DND-41 (cell line): Measurements from ENCODE around the gene TMEM263.
"Not testable (repeated sequence)": the region's sequence is repeated elsewhere in the genome, so short reads cannot be mapped to it uniquely, and the experiment has no call there.

Source experiments
- ATAC-seq: fragments of 200-7000 bp; cut with Tn5 transposase; 3 replicates; pipeline ENCODE4 v1.9.1; 2021; ENCODE audit warnings: low read depth; ENCODE audit not compliant: insufficient read depth
- DNase-seq: peaks from one replicate; pipeline ENCODE4 v3.0.0-alpha.2; 2020
- H2AFZ ChIP-seq: 2 replicates; pipeline ENCODE4 v1.6.0; 2012; ENCODE audit warnings: low read depth, low read length
- H3K27ac ChIP-seq: 2 replicates; pipeline ENCODE4 v1.5.1; 2012; ENCODE audit warnings: low read length, inconsistent platforms
- H3K27me3 ChIP-seq: fragments of 200-600 bp; sonication (generic); 2 replicates; pipeline ENCODE4 v1.6.0; 2012; ENCODE audit warnings: low read length, mild to moderate bottlenecking, inconsistent platforms; ENCODE audit not compliant: insufficient read depth, poor library complexity
- H3K36me3 ChIP-seq: 2 replicates; pipeline ENCODE4 v1.5.1; 2012; ENCODE audit warnings: low read length, inconsistent platforms; ENCODE audit not compliant: insufficient read depth
- H3K4me1 ChIP-seq: 2 replicates; pipeline ENCODE4 v1.5.1; 2012; ENCODE audit warnings: mild to moderate bottlenecking, low read length; ENCODE audit not compliant: insufficient read depth
- H3K4me2 ChIP-seq: 2 replicates; pipeline ENCODE4 v1.6.0; 2012; ENCODE audit warnings: mild to moderate bottlenecking, moderate library complexity, low read length, inconsistent platforms; ENCODE audit not compliant: insufficient read depth
- H3K4me3 ChIP-seq, 2 experiments: fragments of 200-600 bp in 1 of 2; shearing (Covaris generic) in 1 of 2; 2 replicates each; pipeline ENCODE4 v1.5.1; 2012 to 2016; ENCODE audit warnings: inconsistent platforms in 2 of 2, low read length in 2 of 2, mild to moderate bottlenecking in 2 of 2, low read depth in 1 of 2, moderate library complexity in 1 of 2
- H3K79me2 ChIP-seq: 2 replicates; pipeline ENCODE4 v1.6.0; 2012; ENCODE audit warnings: low read length, inconsistent platforms; ENCODE audit not compliant: insufficient read depth
- H3K9ac ChIP-seq: 2 replicates; pipeline ENCODE4 v1.6.0; 2012; ENCODE audit warnings: low read depth, mild to moderate bottlenecking, inconsistent platforms, low read length, moderate library complexity
- H3K9me3 ChIP-seq: 2 replicates; pipeline ENCODE4 v1.5.1; 2012; ENCODE audit warnings: low read length, moderate library complexity, mild to moderate bottlenecking, inconsistent platforms; ENCODE audit not compliant: insufficient read depth, severe bottlenecking
- H4K20me1 ChIP-seq: 2 replicates; pipeline ENCODE4 v1.6.0; 2012; ENCODE audit warnings: low read length; ENCODE audit not compliant: insufficient read depth
- CTCF ChIP-seq: IDR thresholded peaks from 2 replicates; pipeline ENCODE4 v1.5.1; 2012; ENCODE audit warnings: borderline replicate concordance, low read length, moderate library complexity, mild to moderate bottlenecking; ENCODE audit not compliant: poor library complexity, severe bottlenecking; ENCODE audit errors: extremely low read depth
- EZH2 ChIP-seq: IDR thresholded peaks from 3 replicates; pipeline ENCODE4 v1.6.1; 2012; ENCODE audit warnings: borderline replicate concordance, low read depth, mild to moderate bottlenecking, moderate library complexity, low read length, inconsistent platforms; ENCODE audit not compliant: severe bottlenecking

The TMEM263 gene

GRCh38 chr12:106987846-106988245 lies 32.1 kb downstream of the TMEM263 start:
- no peak for TF ChIP-seq CTCF
- no peak for TF ChIP-seq EZH2
- no peaks in the 10 kb centered on the region for H3K9me3 ChIP-seq
- no peaks in the 10 kb centered on the region for H3K27me3 ChIP-seq
- DNase-seq (no peak), ATAC-seq (no peak)
- no peak overlapping the region for H3K4me3 ChIP-seq
- peak overlapping the region; percentile 30; the same call in 1 of the 2 replicates for H2AFZ ChIP-seq
- H3K36me3 ChIP-seq = peaks cover 15% of the 10 kb centered on the region
- H3K4me1 ChIP-seq = peaks cover 18% of the 10 kb centered on the region
- H3K9ac ChIP-seq = no peak overlapping the region
- no peak overlapping the region for H3K27ac ChIP-seq
- 0 out of 2 replicates have a peak overlapping the region, but pooled peaks have one; percentile 67 for H3K4me2 ChIP-seq
- no peaks in the 10 kb centered on the region for H4K20me1 ChIP-seq
- peaks cover 9% of the 10 kb centered on the region; the same call in 1 of the 2 replicates for H3K79me2 ChIP-seq

GRCh38 chr12:106994579-106995220 lies 39.0 kb downstream of the TMEM263 start:
- no peaks in the 10 kb centered on the region for H4K20me1 ChIP-seq
- no peak overlapping the region for H3K27ac ChIP-seq
- no peaks in the 10 kb centered on the region for H3K27me3 ChIP-seq
- H3K9me3 ChIP-seq = no peaks in the 10 kb centered on the region
- H2AFZ ChIP-seq = no peak overlapping the region
- no peaks in the 10 kb centered on the region for H3K4me1 ChIP-seq
- ATAC-seq (no peak), DNase-seq (no peak)
- H3K9ac ChIP-seq = no peak overlapping the region
- TF ChIP-seq EZH2 (no peak), CTCF (no peak)
- no peaks in the 10 kb centered on the region for H3K79me2 ChIP-seq
- H3K36me3 ChIP-seq = peaks cover 41% of the 10 kb centered on the region
- H3K4me2 ChIP-seq = no peak overlapping the region
- no peak overlapping the region for H3K4me3 ChIP-seq

- ATAC-seq, H3K4me3 ChIP-seq, H2AFZ ChIP-seq, H3K4me1 ChIP-seq, H3K4me2 ChIP-seq, DNase-seq, H3K27ac ChIP-seq, H3K79me2 ChIP-seq, H3K9ac ChIP-seq, H3K27me3 ChIP-seq, H4K20me1 ChIP-seq, H3K9me3 ChIP-seq: not testable (repeated sequence)
- peaks cover 41% of the 10 kb centered on the region for H3K36me3 ChIP-seq
Observed at GRCh38 chr12:106996102-106996501, 40.4 kb downstream of the TMEM263 start.

- peaks cover 48% of the 10 kb centered on the region for H3K36me3 ChIP-seq
- H3K4me1 ChIP-seq = no peaks in the 10 kb centered on the region
- TF ChIP-seq EZH2 (no peak), CTCF (no peak)
- no peak overlapping the region for H3K27ac ChIP-seq
- H4K20me1 ChIP-seq = no peaks in the 10 kb centered on the region
- no peaks in the 10 kb centered on the region for H3K79me2 ChIP-seq
- ATAC-seq (no peak), DNase-seq (no peak)
- H3K9ac ChIP-seq = no peak overlapping the region
- H3K9me3 ChIP-seq = no peaks in the 10 kb centered on the region
- H3K27me3 ChIP-seq = no peaks in the 10 kb centered on the region
- no peak overlapping the region for H3K4me3 ChIP-seq
- H2AFZ ChIP-seq = no peak overlapping the region
- no peak overlapping the region for H3K4me2 ChIP-seq
Observed at GRCh38 chr12:106997916-106998315, 42.2 kb downstream of the TMEM263 start.
